ENCODE measurements around the gene SFRP5. TPM values are rescaled to one million over a fixed set of nuclear protein-coding genes. Genes with fewer than 3 reads are reported as not detected.

Gene SFRP5
- total and polyA plus RNA-seq, 2 of the 4 experiments (the other 2 are of a cell fraction): not detected

DNA sequence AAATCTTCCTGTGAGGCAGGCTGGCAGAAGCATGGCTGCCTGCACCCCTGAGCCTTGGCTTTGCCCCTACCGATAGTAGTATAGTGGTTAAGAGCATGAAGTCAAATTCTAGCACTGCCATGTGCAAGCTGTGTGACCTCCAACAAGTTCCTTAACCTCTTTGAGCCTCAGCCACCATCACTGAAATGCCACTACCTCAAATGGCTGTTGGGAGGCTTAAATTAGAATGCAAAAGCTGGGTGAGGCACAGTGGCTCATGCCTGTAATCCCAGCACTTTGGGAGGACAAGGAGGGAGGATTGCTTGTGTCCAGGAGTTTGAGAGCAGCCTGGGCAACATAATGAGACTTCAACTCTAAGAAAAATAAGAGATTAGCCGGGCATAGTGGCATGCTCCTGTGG is 8.4 kb downstream of the SFRP5 start:
- dilution Hi-C loops (cut with HindIII; ENCODE audit: low sequenced_read_pairs, unreplicated experiment): no loop called here
- 100% methylated on average over 1 of the region's 2 CpGs; no CpG with 5 or more reads in 1 of the 2 experiments for WGBS, 2 experiments (ENCODE audit: extremely low coverage in 2 of 2, insufficient read length in 1 of 2)
- POLR2A ChIA-PET (ENCODE audit: unreplicated experiment): interaction anchor here (0.6 kb wide), 1 partner anchor 110 kb away, joined by 4 read pairs; no protein-coding TSS in a partner anchor

More for the DNA sequence above, 8.4 kb downstream of the SFRP5 start:
- Histone ChIP-seq H4K91ac (ENCODE audit: insufficient read depth, low read depth, low read length) (no peak overlapping the region), H2BK5ac (ENCODE audit: low read depth, low read length, poor library complexity, severe bottlenecking) (no peak overlapping the region), H2BK20ac (ENCODE audit: low read depth, low read length) (no peak overlapping the region), H2BK15ac (ENCODE audit: low read depth, low read length) (no peak overlapping the region), H3K36me3 (ENCODE audit: control insufficient read depth, insufficient read depth, low read length) (peaks cover 21% of the 10 kb centered on the region), H2AK9ac (replicated peaks; ENCODE audit: low read depth, low read length, poor library complexity) (no peak overlapping the region), H3K56ac (ENCODE audit: extremely low read depth, insufficient read depth, low read length) (no peak overlapping the region), H4K8ac (ENCODE audit: low read depth in 2 of 2, low read length in 2 of 2) (no peak overlapping the region), H3K18ac (ENCODE audit: low read depth, low read length) (no peak overlapping the region), H3K27ac (ENCODE audit: insufficient read depth, low read length) (no peak overlapping the region), H3K4ac (ENCODE audit: low read depth, low read length) (no peak overlapping the region), H4K5ac (ENCODE audit: low read depth, low read length) (no peak overlapping the region), H2AFZ (replicated peaks; ENCODE audit: low read length, poor library complexity) (no peak overlapping the region), H3K79me1 (ENCODE audit: low read depth in 1 of 2, low read length in 2 of 2) (no peaks in the 10 kb centered on the region), H3K9ac (ENCODE audit: low read depth, low read length) (no peak overlapping the region), H3K23ac (ENCODE audit: low read depth, low read length) (no peak overlapping the region), H3K4me3 (ENCODE audit: insufficient read depth, low read depth, low read length) (no peak overlapping the region), H3K9me3 (ENCODE audit: control insufficient read depth, insufficient read depth, low read length) (no peaks in the 10 kb centered on the region), H3K4me2 (ENCODE audit: low read depth, low read length) (no peak overlapping the region), H4K20me1 (ENCODE audit: insufficient read depth, low read length) (no peaks in the 10 kb centered on the region), H2BK120ac (ENCODE audit: low read depth, low read length) (no peak overlapping the region), H3K14ac (replicated peaks; ENCODE audit: low read depth, low read length) (no peak overlapping the region), H3K27me3 (ENCODE audit: control insufficient read depth, insufficient read depth, low read length) (peaks cover 1% of the 10 kb centered on the region; the same call in 1 of the 2 replicates), H2AK5ac (ENCODE audit: low read depth, low read length) (no peak overlapping the region), H3K9me1 (ENCODE audit: insufficient read depth, low read length) (no peaks in the 10 kb centered on the region), H3K4me1 (ENCODE audit: control insufficient read depth, insufficient read depth, low read length) (no peaks in the 10 kb centered on the region)
- CTCF ChIA-PET: interaction anchor here (0.7 kb wide), 2 partner anchors 62 to 278 kb away, joined by 3 read pairs; no protein-coding TSS in a partner anchor
- no peak for ATAC-seq (ENCODE audit: low read depth)
- in situ Hi-C loops (cut with MboI; ENCODE audit: low sequenced_read_pairs) (no loop called here), intact Hi-C loops (cut with micrococcal nuclease) (no loop called here)
- DNase-seq: no peak
- BruUV-seq (replicated peaks): no TSS peak
- TF ChIP-seq CTCF (conservative IDR thresholded peaks at IDR 0.05; ENCODE audit: low read depth, low read length) (no peak), NFE2L2 (IDR thresholded peaks at IDR 0.05; ENCODE audit: low read depth, low read length) (no peak), POLR2A (IDR thresholded peaks at IDR 0.05; ENCODE audit: low read depth, low read length) (no peak), MAZ (IDR thresholded peaks at IDR 0.05; ENCODE audit: borderline replicate concordance, low read depth, low read length) (no peak), SMC3 (IDR thresholded peaks at IDR 0.05; ENCODE audit: low read depth, low read length) (no peak), MAFK (IDR thresholded peaks at IDR 0.05; ENCODE audit: low read depth, low read length) (no peak), CEBPB (IDR thresholded peaks at IDR 0.05; ENCODE audit: low read depth, low read length) (no peak), ELK1 (IDR thresholded peaks at IDR 0.05; ENCODE audit: borderline replicate concordance, low read depth, low read length) (no peak), MXI1 (IDR thresholded peaks at IDR 0.05; ENCODE audit: borderline replicate concordance, low read depth, low read length) (no peak), RFX5 (IDR thresholded peaks at IDR 0.05; ENCODE audit: low read depth, low read length) (no peak), FOS (IDR thresholded peaks at IDR 0.05; ENCODE audit: low read depth, low read length) (no peak), BHLHE40 (IDR thresholded peaks at IDR 0.05; ENCODE audit: low read depth, low read length) (no peak)

All from IMR-90 (cell line).